ENCODE results near the gene DOK6. TPM values are rescaled to one million over a fixed set of nuclear protein-coding genes. Genes with fewer than 3 reads are reported as not detected.
A peak's percentile ranks its signal among the peaks of the same experiment; 100 is the strongest.

DOK6 gene
- total RNA-seq, 1 experiment from 2014 or later, result 6.7 TPM

- no peak for DNase-seq (ENCODE audit: extremely low read depth, low read depth)
These were observed 131.3 kb downstream of the DOK6 start for GRCh38 chr18:69531973-69532372.

- no peak for DNase-seq (ENCODE audit: extremely low read depth, low read depth)
These were observed 136.5 kb downstream of the DOK6 start for GRCh38 chr18:69537183-69537582.

DNA sequence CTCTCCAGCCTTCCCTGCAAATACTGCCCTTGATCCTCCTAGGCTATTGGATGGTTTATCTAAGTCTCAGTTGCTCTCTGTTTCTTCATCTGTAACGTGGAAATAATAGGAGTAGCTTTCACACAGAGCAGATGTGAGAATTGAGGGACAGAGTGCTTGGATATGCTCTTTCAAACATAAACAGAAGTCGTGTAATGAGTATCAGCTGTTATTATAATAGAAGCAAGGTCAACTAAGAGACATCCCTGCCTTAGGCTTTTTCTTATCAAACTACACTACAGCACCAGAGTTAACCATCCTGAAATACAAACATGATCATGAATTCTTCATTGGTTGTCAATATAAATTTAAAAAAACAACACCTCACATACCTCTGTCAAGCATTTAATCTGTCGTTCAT lies 138.2 kb downstream of the DOK6 start:
- no peak for DNase-seq (ENCODE audit: extremely low read depth, low read depth)

- DNase-seq (ENCODE audit: extremely low read depth, low read depth), result no peak
These were observed 138.7 kb downstream of the DOK6 start for GRCh38 chr18:69539404-69539803.

- no peak for DNase-seq (ENCODE audit: extremely low read depth, low read depth)
These were observed 155.5 kb downstream of the DOK6 start for GRCh38 chr18:69556228-69556627.

- DNase-seq (ENCODE audit: extremely low read depth, low read depth), result no peak
These were observed 156.6 kb downstream of the DOK6 start for GRCh38 chr18:69557282-69557681.

GRCh38 chr18:69558052-69558451 lies 157.4 kb downstream of the DOK6 start:
- peak; percentile 7 for DNase-seq (ENCODE audit: extremely low read depth, low read depth)

GRCh38 chr18:69559604-69560003 lies 158.9 kb downstream of the DOK6 start:
- no peak for DNase-seq (ENCODE audit: extremely low read depth, low read depth)

GRCh38 chr18:69564602-69565001 lies 163.9 kb downstream of the DOK6 start:
- DNase-seq (ENCODE audit: extremely low read depth, low read depth), result no peak

DNA sequence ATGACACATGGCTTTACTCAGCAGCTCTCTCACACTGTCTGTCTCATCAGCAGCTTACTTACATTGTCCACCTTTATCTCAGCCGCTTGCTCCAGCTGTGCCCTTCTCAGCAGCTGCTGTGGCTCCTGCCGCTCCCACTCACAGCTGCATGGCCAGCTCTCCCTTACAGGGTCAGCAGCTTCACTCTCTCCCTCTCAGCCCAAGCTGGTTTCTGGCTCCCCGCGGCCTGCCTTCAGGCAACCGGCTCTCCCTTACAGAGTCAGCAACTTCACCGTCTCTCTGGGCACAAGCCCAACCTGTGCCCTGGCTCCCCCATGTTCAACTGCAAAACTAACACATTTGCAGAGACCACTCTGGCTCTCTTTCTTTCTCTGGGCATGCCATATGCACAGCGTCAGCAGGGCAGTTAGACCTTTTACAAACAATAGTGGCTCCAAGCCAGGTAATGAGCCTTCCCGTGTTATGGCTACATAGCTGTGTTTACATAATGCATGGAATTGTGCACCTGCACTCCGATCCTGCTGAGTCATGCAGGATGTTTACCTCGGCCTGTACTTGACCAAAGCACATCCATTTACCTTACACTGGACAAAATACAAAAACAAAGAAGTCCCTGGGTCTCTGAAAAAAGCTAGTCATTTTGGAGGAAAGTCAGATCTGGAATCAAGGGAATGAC lies 167.3 kb downstream of the DOK6 start:
- DNase-seq (ENCODE audit: extremely low read depth, low read depth), result no peak

- no peak for DNase-seq (ENCODE audit: extremely low read depth, low read depth)
These were observed 168.4 kb downstream of the DOK6 start for GRCh38 chr18:69569133-69569532.

DNA sequence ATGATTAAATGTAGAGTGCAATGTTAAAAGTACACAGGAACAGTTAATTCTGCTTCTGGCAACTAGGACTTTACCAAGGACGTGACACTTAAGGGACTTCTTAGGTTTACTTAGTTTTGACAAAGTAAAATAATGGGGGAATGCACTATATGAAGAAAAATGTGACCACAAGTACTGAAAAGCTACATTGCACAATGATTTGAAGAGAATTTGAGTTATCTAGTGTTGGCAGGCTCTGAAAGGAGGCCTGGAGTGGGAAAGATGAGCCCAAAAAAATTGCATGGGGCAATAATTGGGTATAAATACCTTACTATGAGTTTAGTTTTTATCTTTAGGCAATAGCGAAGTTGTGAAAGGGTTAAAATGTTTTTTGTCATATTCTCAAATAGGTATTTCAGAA lies 173.7 kb downstream of the DOK6 start:
- DNase-seq (ENCODE audit: extremely low read depth, low read depth), result no peak

DNA sequence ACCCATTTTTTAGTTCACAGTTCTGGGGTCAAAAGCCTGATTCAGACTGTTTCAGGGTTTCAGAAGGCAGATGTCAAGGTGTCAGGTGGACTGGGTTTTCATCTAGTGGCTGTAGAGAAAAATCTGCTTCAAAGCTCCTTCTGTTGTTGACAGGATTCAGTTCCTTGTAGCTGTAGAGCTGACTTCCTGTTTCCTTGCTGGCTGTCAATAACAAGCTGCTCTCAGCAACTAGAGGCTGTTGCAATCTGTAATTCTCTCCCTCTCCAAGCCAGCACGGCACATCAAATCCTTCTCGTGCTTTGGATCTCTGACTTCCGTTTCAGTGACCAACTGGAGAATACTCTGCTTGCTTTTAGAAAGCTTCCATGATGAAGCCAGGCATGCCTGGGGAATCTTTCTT lies 179.4 kb downstream of the DOK6 start:
- no peak for DNase-seq (ENCODE audit: extremely low read depth, low read depth)

GRCh38 chr18:69584429-69584828 lies 183.7 kb downstream of the DOK6 start:
- no peak for DNase-seq (ENCODE audit: extremely low read depth, low read depth)

GRCh38 chr18:69585696-69586095 lies 185.0 kb downstream of the DOK6 start:
- no peak for DNase-seq (ENCODE audit: extremely low read depth, low read depth)

DNA sequence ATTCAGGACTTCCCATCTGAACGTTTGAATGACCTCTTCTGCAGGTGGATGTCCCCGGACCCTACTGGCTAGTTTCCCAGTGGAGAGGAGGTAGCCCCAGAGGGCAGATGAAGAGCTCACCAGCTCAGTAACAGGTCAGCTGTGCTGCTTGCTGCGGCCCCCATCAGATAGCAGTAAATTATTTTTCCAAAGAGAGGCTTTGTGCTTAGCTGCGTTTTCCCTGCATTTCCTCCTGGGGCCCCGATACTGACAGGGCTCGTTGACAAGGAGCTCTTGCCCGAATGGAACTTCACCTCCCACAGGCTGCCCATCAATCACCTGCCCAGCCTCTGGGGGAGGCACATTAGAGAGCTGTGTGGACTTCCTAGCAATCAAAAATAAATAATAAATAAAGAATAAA lies 185.8 kb downstream of the DOK6 start:
- no peak for DNase-seq (ENCODE audit: extremely low read depth, low read depth)

DNA sequence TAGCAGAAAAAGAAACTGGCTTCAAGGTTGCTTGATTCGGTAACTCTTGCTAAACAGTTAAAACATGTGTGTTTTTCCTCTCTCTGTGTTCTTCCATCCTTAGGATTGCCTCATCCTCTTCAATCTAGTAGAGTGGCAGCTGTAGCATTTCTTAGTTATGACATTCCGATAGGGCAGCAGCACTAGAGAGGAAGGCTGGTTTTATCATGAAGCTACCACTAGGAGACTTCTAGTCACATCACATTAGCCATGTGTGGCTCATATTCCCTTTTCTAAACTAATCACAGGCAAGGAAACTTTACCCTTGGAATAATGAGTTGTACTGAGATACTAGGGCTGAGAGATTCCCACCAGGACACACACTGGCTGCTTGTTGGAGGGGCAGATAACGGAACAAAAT lies 187.6 kb downstream of the DOK6 start:
- no peak for DNase-seq (ENCODE audit: extremely low read depth, low read depth)

DNA sequence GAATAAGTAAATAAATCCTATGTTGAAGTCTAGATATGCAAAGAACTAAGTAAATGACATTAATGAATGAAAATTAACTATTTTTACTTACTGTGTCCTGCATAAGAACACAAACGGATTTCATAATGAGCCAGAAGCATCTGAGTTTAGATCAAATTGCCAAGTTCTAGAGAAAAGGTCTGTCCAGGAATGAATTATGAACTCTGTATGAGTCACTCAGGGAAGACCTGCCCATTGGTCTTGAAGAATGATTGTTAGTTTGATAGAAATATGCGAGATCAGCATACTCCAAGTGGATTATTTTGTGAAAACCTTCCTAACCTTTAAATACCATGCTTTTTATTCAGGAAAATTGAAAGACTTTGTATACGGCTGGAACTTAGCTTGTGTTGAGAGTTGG lies 189.5 kb downstream of the DOK6 start:
- no peak for DNase-seq (ENCODE audit: extremely low read depth, low read depth)

GRCh38 chr18:69596345-69596744 lies 195.7 kb downstream of the DOK6 start:
- DNase-seq (ENCODE audit: extremely low read depth, low read depth), result no peak

DNA sequence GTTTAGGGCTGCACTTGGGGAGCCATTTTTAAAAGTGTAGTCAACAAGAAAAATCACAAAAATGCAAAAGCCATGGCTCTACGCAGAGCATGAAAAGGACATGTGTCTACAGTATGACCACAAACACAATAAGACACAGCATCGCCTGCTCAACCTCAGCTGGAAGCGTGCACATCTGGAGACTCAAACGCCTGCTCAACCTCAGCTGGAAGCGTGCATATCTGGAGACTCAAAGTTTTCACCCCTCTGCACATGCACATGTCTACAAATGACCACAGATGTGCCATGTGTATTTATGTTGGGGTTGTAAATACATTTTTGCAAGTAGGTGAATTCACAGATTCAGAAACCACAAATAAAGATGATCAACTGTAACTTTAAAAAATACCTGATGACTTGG lies 196.9 kb downstream of the DOK6 start:
- no peak for DNase-seq (ENCODE audit: extremely low read depth, low read depth)

DNA sequence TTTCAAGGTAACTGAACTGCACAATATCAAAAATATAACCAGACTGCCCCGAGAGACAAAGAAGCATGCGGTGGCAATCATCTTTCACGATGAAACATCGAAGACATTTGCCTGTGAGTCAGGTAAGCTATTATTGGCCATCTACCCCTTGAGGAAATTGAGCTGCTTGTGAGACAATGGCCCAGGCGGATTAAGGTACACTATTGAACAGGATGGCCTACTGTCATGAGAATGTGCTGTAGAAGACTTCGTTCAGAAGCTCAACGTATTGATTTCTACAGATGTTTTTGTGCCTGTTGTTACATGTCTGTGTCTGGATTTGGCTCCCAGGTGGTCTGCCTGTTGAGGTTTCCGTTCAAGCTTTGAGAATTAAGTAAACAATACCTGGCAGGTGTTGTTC lies 198.7 kb downstream of the DOK6 start:
- no peak for DNase-seq (ENCODE audit: extremely low read depth, low read depth)

- DNase-seq (ENCODE audit: extremely low read depth, low read depth), result no peak
These were observed 211.6 kb downstream of the DOK6 start for GRCh38 chr18:69612242-69612641.

DNA sequence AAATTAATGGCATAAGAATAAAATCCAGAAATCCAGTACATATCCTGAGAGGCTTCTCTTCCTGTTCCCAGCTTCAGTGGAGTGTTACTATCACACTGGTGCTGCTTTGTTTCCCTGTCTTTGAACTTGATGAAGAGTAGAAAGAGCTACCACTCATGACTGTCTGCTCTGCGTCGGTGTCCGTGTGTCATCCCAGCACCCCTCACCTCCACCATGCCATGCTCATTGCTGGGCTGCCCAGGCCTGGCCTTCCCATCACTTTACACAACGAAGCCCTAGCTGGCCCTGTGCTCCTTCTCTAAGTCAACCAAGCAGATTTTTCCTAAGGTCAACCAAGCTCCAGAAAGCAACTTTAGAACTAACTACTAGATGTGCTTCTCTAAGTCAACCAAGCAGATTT lies 215.4 kb downstream of the DOK6 start:
- no peak for DNase-seq (ENCODE audit: extremely low read depth, low read depth)

All from NCI-H460 (cell line).